Glutamatergic neuron (in vitro differentiated cells): ENCODE measurements around the gene POLD4. TPM values are rescaled to one million over a fixed set of nuclear protein-coding genes. Genes with fewer than 3 reads are reported as not detected.

Source experiments
- DNase-seq: peaks from one replicate; pipeline ENCODE4 v3.0.0; 2022
- H3K27ac Mint-ChIP-seq: one replicate; pipeline ENCODE4 v1.8.0; 2020; ENCODE audit warnings: mild to moderate bottlenecking, mixed read lengths, inconsistent platforms; ENCODE audit not compliant: unreplicated experiment
- H3K27me3 Mint-ChIP-seq: one replicate; pipeline ENCODE4 v1.8.0; 2020; ENCODE audit warnings: mild to moderate bottlenecking, moderate library complexity, mixed read lengths, inconsistent platforms; ENCODE audit not compliant: unreplicated experiment
- H3K36me3 Mint-ChIP-seq: one replicate; pipeline ENCODE4 v1.8.0; 2020; ENCODE audit warnings: mild to moderate bottlenecking, mixed read lengths, inconsistent platforms; ENCODE audit not compliant: unreplicated experiment
- H3K4me1 Mint-ChIP-seq: one replicate; pipeline ENCODE4 v1.8.0; 2020; ENCODE audit warnings: mild to moderate bottlenecking, low read depth, mixed read lengths, inconsistent platforms; ENCODE audit not compliant: unreplicated experiment
- H3K4me3 Mint-ChIP-seq: one replicate; pipeline ENCODE4 v1.8.0; 2020; ENCODE audit warnings: mild to moderate bottlenecking, mixed read lengths, inconsistent platforms; ENCODE audit not compliant: unreplicated experiment
- H3K9me3 Mint-ChIP-seq: one replicate; pipeline ENCODE4 v1.8.0; 2020; ENCODE audit warnings: mild to moderate bottlenecking, moderate library complexity, mixed read lengths, inconsistent platforms; ENCODE audit not compliant: unreplicated experiment
- total RNA-seq: library from RNA; stranded (reverse); fragmentation: NEBNext Ultra II Directional; extraction: Animal tissue kit (Norgen Biotek cat#: 25700); gene quantifications from one replicate; pipeline ENCODE4 v1.2.1, GENCODE V29; 2021; ENCODE audit not compliant: unreplicated experiment
- TF ChIP-seq, protein P1 (sequence below): fragments of 200-600 bp; sonication (generic); IDR thresholded peaks from one replicate; pipeline ENCODE4 v1.5.0; 2021; ENCODE audit not compliant: partially characterized antibody, unreplicated experiment

POLD4 gene
- total RNA-seq, 1 donor from 2014 or later = 15.4 TPM

DNA sequence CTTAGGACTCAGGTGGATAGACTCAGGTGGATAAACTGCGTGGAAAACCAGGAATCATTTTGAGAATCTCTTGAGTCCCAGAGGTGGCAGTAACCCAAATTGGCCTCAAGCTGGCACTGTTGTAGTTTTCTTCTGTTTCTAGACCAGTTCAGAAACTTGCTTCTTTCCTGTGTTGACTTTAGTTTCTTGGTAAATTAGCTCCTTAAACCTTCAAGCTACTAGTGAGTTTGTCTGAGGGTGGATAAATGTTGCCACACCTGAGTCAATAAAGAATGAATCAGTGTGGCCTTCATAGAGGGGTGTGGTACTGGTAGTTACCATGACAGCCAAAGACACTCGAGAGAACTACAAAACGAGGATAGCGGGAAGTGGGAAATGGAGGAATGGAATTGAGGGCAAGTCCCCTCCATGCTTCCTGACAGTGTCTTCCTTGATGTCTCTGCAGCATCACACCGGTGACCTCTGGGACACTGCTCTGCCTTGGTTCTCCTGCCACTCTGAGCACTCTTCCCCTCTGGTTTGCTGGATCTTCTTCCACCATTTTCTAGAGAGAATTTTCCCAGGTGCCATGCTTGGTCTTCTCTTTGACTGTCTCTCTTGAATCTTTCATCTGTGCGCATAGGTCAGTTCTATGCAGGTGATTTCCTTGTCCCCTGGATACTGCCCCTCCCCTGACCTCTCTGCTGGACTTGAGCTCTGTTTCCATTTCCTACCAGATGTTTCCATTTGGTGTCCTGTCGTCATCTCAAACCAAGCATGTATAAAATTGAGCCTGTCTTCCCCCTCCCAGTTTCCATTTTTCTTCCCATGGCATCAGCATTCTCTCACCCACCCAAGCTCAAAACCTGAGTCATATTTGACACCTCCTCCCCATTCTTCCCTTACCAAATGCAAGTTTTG is 7.2 kb downstream of the POLD4 start:
- H3K27me3 Mint-ChIP-seq = peaks cover 5% of the 10 kb centered on the region
- no peaks in the 10 kb centered on the region for H3K36me3 Mint-ChIP-seq
- H3K27ac Mint-ChIP-seq = no peak overlapping the region
- peaks cover 1% of the 10 kb centered on the region for H3K9me3 Mint-ChIP-seq
- H3K4me3 Mint-ChIP-seq = no peak overlapping the region
- TF ChIP-seq, protein P1, sequence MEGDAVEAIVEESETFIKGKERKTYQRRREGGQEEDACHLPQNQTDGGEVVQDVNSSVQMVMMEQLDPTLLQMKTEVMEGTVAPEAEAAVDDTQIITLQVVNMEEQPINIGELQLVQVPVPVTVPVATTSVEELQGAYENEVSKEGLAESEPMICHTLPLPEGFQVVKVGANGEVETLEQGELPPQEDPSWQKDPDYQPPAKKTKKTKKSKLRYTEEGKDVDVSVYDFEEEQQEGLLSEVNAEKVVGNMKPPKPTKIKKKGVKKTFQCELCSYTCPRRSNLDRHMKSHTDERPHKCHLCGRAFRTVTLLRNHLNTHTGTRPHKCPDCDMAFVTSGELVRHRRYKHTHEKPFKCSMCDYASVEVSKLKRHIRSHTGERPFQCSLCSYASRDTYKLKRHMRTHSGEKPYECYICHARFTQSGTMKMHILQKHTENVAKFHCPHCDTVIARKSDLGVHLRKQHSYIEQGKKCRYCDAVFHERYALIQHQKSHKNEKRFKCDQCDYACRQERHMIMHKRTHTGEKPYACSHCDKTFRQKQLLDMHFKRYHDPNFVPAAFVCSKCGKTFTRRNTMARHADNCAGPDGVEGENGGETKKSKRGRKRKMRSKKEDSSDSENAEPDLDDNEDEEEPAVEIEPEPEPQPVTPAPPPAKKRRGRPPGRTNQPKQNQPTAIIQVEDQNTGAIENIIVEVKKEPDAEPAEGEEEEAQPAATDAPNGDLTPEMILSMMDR = peak; percentile 43
- H3K4me1 Mint-ChIP-seq = peaks cover 18% of the 10 kb centered on the region
- no peak for DNase-seq

DNA sequence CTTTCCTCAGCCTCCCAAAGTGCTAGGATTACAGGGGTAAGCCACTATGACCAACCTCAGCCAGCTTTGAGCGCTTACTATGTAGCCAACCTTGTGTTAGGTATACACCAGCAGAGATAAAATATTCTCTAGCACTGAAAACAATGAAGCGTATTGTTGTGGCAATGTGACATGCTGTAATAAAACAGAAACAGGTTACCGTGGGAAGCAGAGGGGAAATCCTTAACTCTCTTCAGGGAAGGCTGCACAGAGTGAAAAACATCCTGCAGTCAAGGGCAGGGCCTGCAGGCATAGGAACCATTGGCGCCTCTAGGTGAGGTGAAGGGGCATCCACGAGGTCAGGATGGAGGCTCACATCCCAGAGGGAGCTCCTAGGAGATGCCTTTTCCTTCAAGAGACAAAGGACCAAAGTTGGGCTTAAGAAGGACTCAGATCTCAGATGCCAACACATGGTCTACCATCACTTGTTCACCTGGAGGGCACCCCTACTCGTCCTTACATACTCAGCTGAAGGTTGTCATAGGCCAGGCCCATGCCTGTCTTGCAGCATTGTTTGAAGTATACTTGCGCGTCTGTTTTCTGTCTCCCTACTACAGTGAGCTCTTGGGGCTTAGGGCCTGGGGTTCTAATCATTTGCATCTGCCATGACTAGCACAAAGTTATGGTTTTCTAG is 8.0 kb downstream of the POLD4 start:
- Mint-ChIP-seq H3K4me3 (no peak overlapping the region), H3K9me3 (peaks cover 1% of the 10 kb centered on the region), H3K27ac (no peak overlapping the region), H3K4me1 (peaks cover 18% of the 10 kb centered on the region), H3K36me3 (no peaks in the 10 kb centered on the region), H3K27me3 (peaks cover 5% of the 10 kb centered on the region)
- DNase-seq = no peak
- TF ChIP-seq, protein P1 = no peak

DNA sequence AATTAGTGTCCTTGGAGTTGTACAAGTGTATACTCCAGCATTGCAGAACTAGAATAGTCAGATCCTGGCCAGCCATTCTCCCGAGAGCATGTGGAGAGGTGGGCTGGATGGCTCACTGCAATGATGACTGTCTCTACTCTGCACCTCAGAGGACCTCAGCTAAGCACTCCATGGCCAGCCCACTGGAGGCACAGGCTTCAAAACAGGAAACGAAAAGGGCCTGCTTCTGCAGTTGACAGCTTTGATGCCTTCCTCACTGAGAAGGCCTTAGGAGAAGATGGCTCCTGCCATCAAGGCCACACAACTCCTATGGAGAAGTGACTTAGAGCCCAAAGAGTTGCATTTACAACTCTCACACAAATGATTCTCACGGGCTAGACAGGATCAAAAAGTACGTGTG is 9.1 kb downstream of the POLD4 start:
- peaks cover 1% of the 10 kb centered on the region for H3K27me3 Mint-ChIP-seq
- H3K4me3 Mint-ChIP-seq = no peak overlapping the region
- no peaks in the 10 kb centered on the region for H3K36me3 Mint-ChIP-seq
- H3K27ac Mint-ChIP-seq = no peak overlapping the region
- peaks cover 12% of the 10 kb centered on the region for H3K4me1 Mint-ChIP-seq
- H3K9me3 Mint-ChIP-seq = peaks cover 1% of the 10 kb centered on the region
- no peak for DNase-seq
- TF ChIP-seq, protein P1 = no peak

DNA sequence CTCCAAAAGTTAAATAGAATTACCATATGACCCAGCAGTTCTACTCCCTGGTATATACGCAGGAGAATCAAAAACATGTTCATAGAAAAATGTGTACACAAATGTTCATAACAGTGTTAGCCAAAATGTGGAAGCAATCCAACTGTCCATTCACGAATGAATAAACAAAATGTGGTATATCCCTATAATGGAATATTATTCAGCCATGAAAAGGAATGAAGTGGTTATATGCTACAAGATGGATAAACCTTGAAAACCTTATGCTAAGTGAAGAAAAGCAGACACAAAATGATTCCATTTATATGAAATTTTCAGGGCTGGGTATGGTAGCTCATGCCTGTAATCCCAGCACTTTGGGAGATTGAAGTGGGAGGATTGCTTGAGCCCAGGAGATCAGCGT is 16.1 kb downstream of the POLD4 start:
- no peak overlapping the region for H3K27ac Mint-ChIP-seq
- no peak overlapping the region for H3K4me3 Mint-ChIP-seq
- DNase-seq = no peak
- H3K4me1 Mint-ChIP-seq = no peaks in the 10 kb centered on the region
- no peaks in the 10 kb centered on the region for H3K27me3 Mint-ChIP-seq
- peaks cover 5% of the 10 kb centered on the region for H3K36me3 Mint-ChIP-seq
- TF ChIP-seq, protein P1 = no peak
- H3K9me3 Mint-ChIP-seq = no peaks in the 10 kb centered on the region

DNA sequence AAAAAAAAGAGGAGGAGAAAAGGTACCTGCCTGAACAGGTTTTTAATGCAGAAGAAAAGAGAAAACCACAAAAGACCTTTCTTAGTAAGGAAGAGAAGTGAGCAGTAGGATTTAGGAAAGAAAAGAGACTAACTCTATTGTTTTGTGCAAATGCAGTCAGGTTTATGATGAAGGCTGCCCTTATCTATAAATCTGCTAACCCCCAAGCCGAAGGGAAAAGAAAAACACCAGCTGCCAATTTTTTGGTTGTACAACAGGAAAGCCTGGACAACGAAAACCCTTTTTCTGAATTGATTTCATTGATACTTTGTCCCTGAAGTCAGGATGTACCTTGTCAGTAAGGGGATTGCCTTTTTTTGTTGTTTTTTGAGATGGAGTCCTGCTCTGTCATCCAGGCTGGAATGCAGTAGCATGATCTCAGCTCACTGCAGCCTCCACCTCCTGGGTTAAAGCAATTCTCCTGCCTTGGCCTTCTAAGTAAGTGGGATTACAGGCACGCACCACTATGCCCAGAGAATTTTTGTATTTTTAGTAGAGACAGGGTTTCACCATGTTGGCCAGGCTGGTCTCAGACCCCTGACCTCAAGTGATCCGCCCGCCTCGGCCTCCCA is 21.2 kb downstream of the POLD4 start:
- TF ChIP-seq, protein P1 = no peak
- DNase-seq = no peak
- Mint-ChIP-seq H3K27me3 (no peaks in the 10 kb centered on the region), H3K4me1 (no peaks in the 10 kb centered on the region), H3K9me3 (no peaks in the 10 kb centered on the region), H3K36me3 (peaks cover 5% of the 10 kb centered on the region), H3K4me3 (no peak overlapping the region), H3K27ac (no peak overlapping the region)
